ENCODE results near the gene OAS3.

Gene OAS3

GRCh38 chr12:112974904-112975303 is 36.6 kb downstream of the OAS3 start:
- Histone ChIP-seq H3K4me1 (ENCODE audit: control insufficient read depth in 1 of 2, insufficient read depth in 2 of 2, low read length in 2 of 2) (no peaks in the 10 kb centered on the region), H3K27me3 (ENCODE audit: low read depth, low read length) (no peaks in the 10 kb centered on the region), H3K9me3 (ENCODE audit: control insufficient read depth in 1 of 2, low read length in 2 of 2) (no peaks in the 10 kb centered on the region), H3K27ac (ENCODE audit: low read length) (no peak overlapping the region), H3K4me3 (ENCODE audit: low read depth in 1 of 2, low read length in 2 of 2) (no peak overlapping the region), H3K36me3 (ENCODE audit: control insufficient read depth in 1 of 2, insufficient read depth in 2 of 2, low read length in 2 of 2) (no peaks in the 10 kb centered on the region)

- no peak overlapping the region for H3K4me3 ChIP-seq (ENCODE audit: low read depth in 1 of 2, low read length in 2 of 2)
- H3K27ac ChIP-seq (ENCODE audit: low read length), result no peak overlapping the region
- peaks cover 0 to 2% of the 10 kb centered on the region in 2 donors for H3K9me3 ChIP-seq (ENCODE audit: control insufficient read depth in 1 of 2, low read length in 2 of 2)
- no peaks in the 10 kb centered on the region for H3K27me3 ChIP-seq (ENCODE audit: low read depth, low read length)
- no peaks in the 10 kb centered on the region for H3K36me3 ChIP-seq (ENCODE audit: control insufficient read depth in 1 of 2, insufficient read depth in 2 of 2, low read length in 2 of 2)
- no peaks in the 10 kb centered on the region for H3K4me1 ChIP-seq (ENCODE audit: control insufficient read depth in 1 of 2, insufficient read depth in 2 of 2, low read length in 2 of 2)
Measured at GRCh38 chr12:112977139-112977538, 38.9 kb downstream of the OAS3 start.

GRCh38 chr12:112977641-112978040 is 39.4 kb downstream of the OAS3 start:
- Histone ChIP-seq H3K27me3 (ENCODE audit: low read depth, low read length) (no peaks in the 10 kb centered on the region), H3K27ac (ENCODE audit: low read length) (peak overlapping the region; percentile 88), H3K4me1 (ENCODE audit: control insufficient read depth in 1 of 2, insufficient read depth in 2 of 2, low read length in 2 of 2) (no peaks in the 10 kb centered on the region), H3K9me3 (ENCODE audit: control insufficient read depth in 1 of 2, low read length in 2 of 2) (peaks cover 0 to 2% of the 10 kb centered on the region in 2 donors), H3K36me3 (ENCODE audit: control insufficient read depth in 1 of 2, insufficient read depth in 2 of 2, low read length in 2 of 2) (no peaks in the 10 kb centered on the region), H3K4me3 (ENCODE audit: low read depth in 1 of 2, low read length in 2 of 2) (peak overlapping the region; percentile 67 to 88)

GRCh38 chr12:112978163-112979040 is 40.1 kb downstream of the OAS3 start, which contains the start of gene OAS2:
Gene OAS2, plus strand, starts transcription at chr12:112978519. Its CDS starts 90 bp downstream, at chr12:112978609.
- Histone ChIP-seq H3K27ac (ENCODE audit: low read length) (peak within 1 kb of the TSS; percentile 88), H3K4me1 (ENCODE audit: control insufficient read depth in 1 of 2, insufficient read depth in 2 of 2, low read length in 2 of 2) (no peaks in the 10 kb centered on the region), H3K4me3 (ENCODE audit: low read depth in 1 of 2, low read length in 2 of 2) (peak within 1 kb of the TSS; percentile 67 to 88), H3K27me3 (ENCODE audit: low read depth, low read length) (no peaks in the 10 kb centered on the region), H3K36me3 (ENCODE audit: control insufficient read depth in 1 of 2, insufficient read depth in 2 of 2, low read length in 2 of 2) (no peaks in the 10 kb centered on the region), H3K9me3 (ENCODE audit: control insufficient read depth in 1 of 2, low read length in 2 of 2) (peaks cover 0 to 2% of the 10 kb centered on the region in 2 donors)

- Histone ChIP-seq H3K36me3 (ENCODE audit: control insufficient read depth in 1 of 2, insufficient read depth in 2 of 2, low read length in 2 of 2) (no peaks in the 10 kb centered on the region), H3K27me3 (ENCODE audit: low read depth, low read length) (no peaks in the 10 kb centered on the region), H3K4me3 (ENCODE audit: low read depth in 1 of 2, low read length in 2 of 2) (peak overlapping the region; percentile 67 to 88), H3K4me1 (ENCODE audit: control insufficient read depth in 1 of 2, insufficient read depth in 2 of 2, low read length in 2 of 2) (no peaks in the 10 kb centered on the region), H3K27ac (ENCODE audit: low read length) (peak overlapping the region; percentile 88), H3K9me3 (ENCODE audit: control insufficient read depth in 1 of 2, low read length in 2 of 2) (peaks cover 0 to 2% of the 10 kb centered on the region in 2 donors)
Measured at GRCh38 chr12:112979041-112979680, 40.9 kb downstream of the OAS3 start.

- no peaks in the 10 kb centered on the region for H3K27me3 ChIP-seq (ENCODE audit: low read depth, low read length)
- no peaks in the 10 kb centered on the region for H3K4me1 ChIP-seq (ENCODE audit: control insufficient read depth in 1 of 2, insufficient read depth in 2 of 2, low read length in 2 of 2)
- H3K36me3 ChIP-seq (ENCODE audit: control insufficient read depth in 1 of 2, insufficient read depth in 2 of 2, low read length in 2 of 2), result no peaks in the 10 kb centered on the region
- H3K9me3 ChIP-seq (ENCODE audit: control insufficient read depth in 1 of 2, low read length in 2 of 2), result peaks cover 0 to 2% of the 10 kb centered on the region in 2 donors
- no peak overlapping the region for H3K4me3 ChIP-seq (ENCODE audit: low read depth in 1 of 2, low read length in 2 of 2)
- no peak overlapping the region for H3K27ac ChIP-seq (ENCODE audit: low read length)
Measured at GRCh38 chr12:112980491-112981158, 42.4 kb downstream of the OAS3 start.

GRCh38 chr12:112985642-112986290 is 47.5 kb downstream of the OAS3 start:
- Histone ChIP-seq H3K4me3 (ENCODE audit: low read depth in 1 of 2, low read length in 2 of 2) (no peak overlapping the region), H3K9me3 (ENCODE audit: control insufficient read depth in 1 of 2, low read length in 2 of 2) (peaks cover 0 to 2% of the 10 kb centered on the region in 2 donors), H3K27me3 (ENCODE audit: low read depth, low read length) (no peaks in the 10 kb centered on the region), H3K4me1 (ENCODE audit: control insufficient read depth in 1 of 2, insufficient read depth in 2 of 2, low read length in 2 of 2) (no peaks in the 10 kb centered on the region), H3K27ac (ENCODE audit: low read length) (no peak overlapping the region), H3K36me3 (ENCODE audit: control insufficient read depth in 1 of 2, insufficient read depth in 2 of 2, low read length in 2 of 2) (no peaks in the 10 kb centered on the region)

DNA sequence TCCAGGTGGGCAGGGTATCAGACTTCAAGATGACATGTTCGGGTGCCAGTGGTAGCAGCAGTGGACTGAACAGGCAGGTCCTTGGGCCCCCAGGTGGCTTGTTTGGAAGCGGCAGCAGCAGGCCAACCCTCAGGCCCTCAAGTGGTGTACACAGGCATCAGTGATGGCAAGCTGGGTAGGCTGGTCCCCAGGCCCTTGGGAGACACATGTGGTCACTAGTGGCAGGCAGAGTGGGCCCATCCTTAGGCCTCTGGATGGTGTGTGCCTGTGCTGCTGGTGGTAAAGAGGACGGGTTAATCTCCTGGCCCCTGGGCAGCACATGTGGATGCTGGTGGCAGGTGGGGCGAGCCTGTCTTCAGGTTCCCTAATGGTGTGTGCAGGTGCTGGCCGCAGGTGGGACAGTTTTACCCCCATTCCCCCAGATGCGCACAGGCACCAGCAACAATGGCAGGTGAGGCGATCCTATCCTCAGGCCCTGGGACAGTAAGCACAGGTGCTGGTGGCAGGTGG is 48.1 kb downstream of the OAS3 start:
- H3K9me3 ChIP-seq (ENCODE audit: control insufficient read depth in 1 of 2, low read length in 2 of 2), result peaks cover 0 to 2% of the 10 kb centered on the region in 2 donors
- no peaks in the 10 kb centered on the region for H3K36me3 ChIP-seq (ENCODE audit: control insufficient read depth in 1 of 2, insufficient read depth in 2 of 2, low read length in 2 of 2)
- H3K27me3 ChIP-seq (ENCODE audit: low read depth, low read length), result no peaks in the 10 kb centered on the region
- no peak overlapping the region for H3K27ac ChIP-seq (ENCODE audit: low read length)
- H3K4me1 ChIP-seq (ENCODE audit: control insufficient read depth in 1 of 2, insufficient read depth in 2 of 2, low read length in 2 of 2), result no peaks in the 10 kb centered on the region
- H3K4me3 ChIP-seq (ENCODE audit: low read depth in 1 of 2, low read length in 2 of 2), result no peak overlapping the region

GRCh38 chr12:112987561-112987960 is 49.3 kb downstream of the OAS3 start:
- Histone ChIP-seq H3K27me3 (ENCODE audit: low read depth, low read length) (no peaks in the 10 kb centered on the region), H3K4me3 (ENCODE audit: low read depth in 1 of 2, low read length in 2 of 2) (no peak overlapping the region), H3K9me3 (ENCODE audit: control insufficient read depth in 1 of 2, low read length in 2 of 2) (peaks cover 0 to under 1% of the 10 kb centered on the region in 2 donors), H3K4me1 (ENCODE audit: control insufficient read depth in 1 of 2, insufficient read depth in 2 of 2, low read length in 2 of 2) (no peaks in the 10 kb centered on the region), H3K27ac (ENCODE audit: low read length) (no peak overlapping the region), H3K36me3 (ENCODE audit: control insufficient read depth in 1 of 2, insufficient read depth in 2 of 2, low read length in 2 of 2) (no peaks in the 10 kb centered on the region)

DNA sequence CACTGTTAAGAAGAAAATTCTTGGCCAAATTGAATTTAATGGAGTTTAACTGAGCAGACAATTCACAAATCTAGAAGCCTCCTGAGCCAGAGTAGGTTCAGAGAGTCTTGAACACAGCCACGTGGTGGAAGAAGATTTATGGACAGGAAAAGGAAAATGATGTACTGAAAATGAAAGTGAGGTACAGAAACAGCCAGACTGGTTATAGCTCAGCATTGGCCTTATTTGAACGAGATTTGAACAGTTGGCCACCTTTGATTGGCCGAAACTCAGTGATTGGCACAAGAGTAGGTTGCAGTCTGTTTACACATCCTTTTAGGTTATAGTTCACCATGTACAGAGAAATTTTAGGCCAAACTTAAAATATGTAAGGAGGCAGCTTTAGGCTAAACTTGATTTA is 50.0 kb downstream of the OAS3 start:
- H3K4me3 ChIP-seq (ENCODE audit: low read depth in 1 of 2, low read length in 2 of 2), result no peak overlapping the region
- no peaks in the 10 kb centered on the region for H3K4me1 ChIP-seq (ENCODE audit: control insufficient read depth in 1 of 2, insufficient read depth in 2 of 2, low read length in 2 of 2)
- no peak overlapping the region for H3K27ac ChIP-seq (ENCODE audit: low read length)
- no peaks in the 10 kb centered on the region for H3K27me3 ChIP-seq (ENCODE audit: low read depth, low read length)
- H3K9me3 ChIP-seq (ENCODE audit: control insufficient read depth in 1 of 2, low read length in 2 of 2), result peaks cover 0 to 2% of the 10 kb centered on the region in 2 donors
- no peaks in the 10 kb centered on the region for H3K36me3 ChIP-seq (ENCODE audit: control insufficient read depth in 1 of 2, insufficient read depth in 2 of 2, low read length in 2 of 2)
